T-helper 2 cell treated with Interferon-gamma antibody and Interleukin-4, amounts not matched to agents 100 ng/mL and 5 ng/mL, for 36 hours (primary cell): ENCODE results near the gene UBA1. TPM values are rescaled to one million over a fixed set of nuclear protein-coding genes. Genes with fewer than 3 reads are reported as not detected.

Experiments used
- intact Hi-C: fragments of 100-400 bp; cut with micrococcal nuclease; formaldehyde crosslinking; loops from one replicate; pipeline ENCODE4 v1.15.1; 2023
- total RNA-seq: library from RNA; stranded (reverse); gene quantifications from 2 replicates; pipeline ENCODE4 v1.2.3, GENCODE V29; 2022

UBA1 gene
- total RNA-seq, 1 donor from 2014 or later = 197 TPM

DNA sequence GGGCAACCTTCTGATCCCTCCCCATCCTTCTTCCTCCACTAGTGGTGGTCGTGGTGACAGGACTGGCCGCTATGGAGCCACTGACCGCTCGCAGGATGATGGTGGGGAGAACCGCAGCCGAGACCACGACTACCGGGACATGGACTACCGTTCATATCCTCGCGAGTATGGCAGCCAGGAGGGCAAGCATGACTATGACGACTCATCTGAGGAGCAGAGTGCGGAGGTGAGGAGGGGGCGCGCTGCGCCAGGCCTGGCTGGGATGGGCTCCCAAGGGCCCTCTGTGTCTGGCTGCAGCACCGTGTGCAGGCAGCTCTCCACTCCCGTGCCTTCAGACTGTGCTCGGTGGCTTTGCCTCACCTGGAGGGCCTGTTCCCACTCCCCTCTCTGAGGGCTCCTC, 24.4 kb upstream of the UBA1 start:
- intact Hi-C loops = no loop called here

DNA sequence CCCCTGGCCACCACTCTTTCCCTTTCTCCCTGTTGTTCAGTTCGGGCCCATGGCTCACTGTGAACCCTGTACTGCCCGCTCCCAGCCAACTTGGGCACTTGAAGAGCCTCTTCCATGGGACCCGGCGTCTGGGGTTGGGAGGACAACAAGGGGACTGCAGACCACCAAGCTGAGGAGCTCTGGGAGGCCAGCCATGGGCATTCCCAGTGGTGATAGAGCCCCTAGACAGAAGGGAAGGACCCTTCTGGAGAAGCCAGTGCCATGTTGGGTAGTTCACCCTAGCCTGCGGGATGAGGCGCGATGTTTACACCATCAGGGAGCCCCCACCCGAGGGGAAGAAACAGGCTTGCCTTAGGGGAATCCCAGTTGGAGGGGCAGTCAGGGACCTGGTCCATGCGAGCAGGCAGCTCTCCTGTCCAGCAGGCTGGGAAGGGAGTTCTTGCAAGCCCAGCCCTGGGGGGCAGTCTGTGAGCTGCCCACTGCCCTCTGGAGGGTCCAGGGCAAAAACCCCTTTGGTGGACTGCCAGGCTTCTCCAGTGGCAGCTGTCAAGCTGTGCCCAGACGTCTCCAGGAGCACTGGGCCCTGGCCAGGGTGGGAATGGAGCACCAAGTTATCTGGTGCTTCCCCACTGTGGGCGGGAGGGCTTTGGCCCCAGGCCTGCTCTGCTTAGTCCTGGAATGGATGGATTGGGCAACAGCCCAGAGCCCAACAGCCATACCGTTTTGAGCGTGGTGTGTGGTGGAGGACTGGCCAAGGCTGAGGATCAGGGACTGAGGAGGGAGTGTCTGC, 23.7 kb upstream of the UBA1 start:
- intact Hi-C loops = no loop called here

DNA sequence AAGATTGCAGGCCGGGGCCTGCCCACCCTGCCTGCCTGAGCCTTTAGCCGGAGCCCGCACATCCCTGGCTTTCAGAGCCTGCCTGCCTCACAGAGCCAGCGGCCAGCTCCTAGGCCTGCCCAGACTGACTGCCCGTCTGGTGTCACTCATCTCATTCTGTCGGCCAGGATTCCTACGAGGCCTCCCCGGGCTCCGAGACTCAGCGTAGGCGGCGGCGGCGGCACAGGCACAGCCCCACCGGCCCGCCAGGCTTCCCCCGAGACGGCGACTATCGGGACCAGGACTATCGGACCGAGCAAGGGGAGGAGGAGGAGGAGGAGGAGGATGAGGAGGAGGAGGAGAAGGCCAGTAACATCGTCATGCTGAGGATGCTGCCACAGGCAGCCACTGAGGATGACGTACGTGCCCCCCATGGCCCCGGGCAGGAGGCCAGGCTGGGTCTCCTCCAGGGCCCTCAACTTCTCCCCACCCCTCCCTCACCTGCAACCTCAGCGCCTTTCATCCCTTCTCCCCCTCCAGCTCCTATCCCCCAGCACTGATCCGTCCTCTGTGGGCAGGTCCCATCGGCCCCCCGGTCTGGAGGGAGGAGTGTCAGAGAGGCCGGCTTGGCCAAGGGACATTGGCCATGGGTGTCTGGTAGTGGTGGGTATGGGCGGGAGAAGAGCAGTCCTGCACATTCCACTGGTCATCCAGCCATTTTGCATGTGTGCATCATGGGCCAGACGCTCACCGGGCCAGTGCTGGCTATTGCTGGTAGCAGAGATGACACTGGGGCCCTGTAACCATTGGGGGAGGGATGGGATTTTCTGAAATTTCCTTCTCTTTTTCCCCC, 22.6 kb upstream of the UBA1 start:
- intact Hi-C loops = no loop called here

DNA sequence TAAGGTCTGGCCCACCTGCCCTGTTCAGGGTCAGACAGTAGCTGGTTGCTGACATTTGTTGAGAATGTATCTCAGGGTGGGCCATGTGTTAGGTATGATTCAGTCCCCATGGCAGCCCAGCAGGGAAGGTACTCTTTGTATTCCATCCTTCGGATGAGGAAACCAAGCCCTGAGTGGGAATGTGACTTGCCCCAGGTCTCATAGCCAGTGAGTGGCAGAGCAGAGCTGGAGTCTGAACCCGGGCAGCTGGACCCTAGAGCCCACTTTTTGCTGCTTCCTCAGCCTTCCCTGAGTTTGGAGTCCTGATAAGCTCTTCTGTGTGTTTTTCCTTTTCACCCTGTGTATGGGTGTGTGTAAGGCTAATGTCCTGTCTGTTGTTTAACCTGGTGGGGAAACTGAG, 21.6 kb upstream of the UBA1 start:
- intact Hi-C loops = no loop called here

DNA sequence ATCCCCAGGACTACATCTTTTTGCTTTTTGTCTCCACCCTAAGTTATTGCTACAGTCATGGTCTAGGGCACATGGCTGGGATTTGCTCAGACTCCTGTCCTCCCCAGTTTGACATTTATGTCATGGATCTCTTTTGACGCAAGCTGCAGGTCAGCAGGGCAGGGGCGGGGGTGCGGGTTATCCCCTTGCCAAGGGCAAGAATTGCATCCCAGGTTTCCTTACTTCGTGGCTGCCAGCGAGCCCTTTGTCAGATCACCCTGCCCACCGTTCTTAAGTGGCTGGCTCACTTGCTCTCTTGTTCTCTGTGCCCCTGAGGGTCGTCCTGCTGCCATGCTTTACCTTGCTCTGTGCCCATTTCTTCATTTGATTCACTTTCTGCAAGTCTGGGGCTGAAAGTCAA, 21.1 kb upstream of the UBA1 start:
- intact Hi-C loops = no loop called here

DNA sequence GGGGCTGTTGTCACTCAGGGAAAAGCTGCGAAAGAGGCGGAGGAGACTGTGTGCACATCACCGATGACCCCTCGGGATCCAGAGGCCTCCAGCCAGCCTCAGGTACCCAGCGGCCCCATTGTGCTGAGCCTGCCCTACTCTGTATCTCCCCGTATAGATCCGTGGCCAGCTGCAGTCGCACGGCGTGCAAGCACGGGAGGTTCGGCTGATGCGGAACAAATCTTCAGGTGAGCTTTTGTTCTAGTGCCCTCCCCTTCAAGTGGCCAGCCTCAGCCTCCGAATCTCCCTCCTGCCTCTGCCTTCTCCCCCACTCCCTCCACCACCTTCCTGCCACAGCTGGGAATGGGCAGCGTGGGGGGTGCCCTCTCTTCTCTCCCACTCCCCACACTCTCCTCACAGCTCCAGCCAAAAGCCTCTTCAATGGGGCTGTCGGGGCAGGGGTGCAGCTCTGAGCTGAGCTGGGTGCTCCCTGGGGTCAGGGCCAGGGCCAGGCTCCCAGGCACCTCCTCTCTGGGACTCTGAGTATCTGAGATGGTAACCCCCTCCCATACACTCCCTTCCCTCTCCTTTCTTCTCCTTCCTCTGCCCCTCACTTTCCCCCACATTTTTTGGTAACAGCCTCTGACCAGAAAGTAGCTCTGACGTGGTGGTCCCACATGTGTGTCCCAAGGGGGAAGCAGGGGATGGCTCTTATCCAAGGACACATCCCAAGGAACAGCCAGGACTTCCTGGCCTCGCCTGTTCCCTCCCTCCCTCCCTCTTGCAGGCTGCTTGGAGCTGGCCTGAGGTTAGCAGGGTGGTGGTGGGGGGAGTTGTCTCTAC, 20.4 kb upstream of the UBA1 start:
- intact Hi-C loops = no loop called here

DNA sequence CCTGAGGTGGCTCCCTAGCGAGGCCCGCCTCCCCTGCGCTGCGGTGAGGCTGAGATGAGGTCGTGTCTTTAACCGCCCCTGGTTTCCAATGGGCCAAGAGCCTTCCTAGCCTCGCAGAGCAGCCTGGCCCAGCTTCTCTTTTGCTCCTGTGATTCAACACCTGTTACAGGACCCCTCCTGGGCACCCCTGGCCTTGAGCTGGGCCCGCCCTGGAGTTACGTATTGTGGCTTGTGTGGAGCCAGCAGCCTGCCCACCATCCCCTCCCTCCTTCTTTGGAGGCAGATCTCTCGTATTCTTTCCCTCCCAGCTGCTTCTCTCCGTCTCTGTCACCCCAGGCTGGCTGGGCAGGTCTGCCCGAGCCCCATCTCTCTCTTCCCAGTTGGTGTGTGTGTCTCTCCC, 19.3 kb upstream of the UBA1 start:
- intact Hi-C loops = no loop called here

DNA sequence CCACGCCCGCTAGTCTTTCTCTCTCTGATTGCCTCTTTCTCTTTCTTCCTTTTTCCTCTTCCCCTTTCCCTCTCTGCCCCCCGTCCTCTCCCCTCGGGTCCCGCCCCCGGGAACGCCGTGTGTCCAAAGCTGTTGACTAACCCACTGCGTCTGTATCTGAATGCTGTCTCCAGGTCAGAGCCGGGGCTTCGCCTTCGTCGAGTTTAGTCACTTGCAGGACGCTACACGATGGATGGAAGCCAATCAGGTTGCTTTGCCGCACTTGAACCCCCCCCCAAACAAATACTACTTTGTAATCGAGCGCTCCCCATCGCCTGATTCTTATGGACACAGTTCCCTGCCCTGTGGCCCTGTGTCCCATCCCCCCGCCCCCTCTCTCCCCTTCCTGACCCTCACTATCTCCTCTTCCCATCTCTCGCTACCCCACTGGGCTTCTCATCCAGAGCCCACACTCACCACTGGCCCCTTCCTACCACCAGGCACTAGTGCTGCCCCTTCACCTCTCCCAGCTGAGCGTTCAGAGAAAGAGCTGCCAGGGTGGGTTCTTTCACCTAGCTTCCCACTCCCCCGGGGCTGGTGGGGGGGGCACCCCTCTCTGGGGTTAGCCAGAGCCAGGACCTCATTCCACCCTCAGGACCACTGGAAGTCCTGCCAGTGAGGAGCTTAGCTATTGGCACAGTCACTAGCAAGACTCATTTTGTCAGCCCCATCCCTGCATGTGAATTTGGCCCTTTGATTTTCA, 18.6 kb upstream of the UBA1 start:
- intact Hi-C loops = no loop called here

DNA sequence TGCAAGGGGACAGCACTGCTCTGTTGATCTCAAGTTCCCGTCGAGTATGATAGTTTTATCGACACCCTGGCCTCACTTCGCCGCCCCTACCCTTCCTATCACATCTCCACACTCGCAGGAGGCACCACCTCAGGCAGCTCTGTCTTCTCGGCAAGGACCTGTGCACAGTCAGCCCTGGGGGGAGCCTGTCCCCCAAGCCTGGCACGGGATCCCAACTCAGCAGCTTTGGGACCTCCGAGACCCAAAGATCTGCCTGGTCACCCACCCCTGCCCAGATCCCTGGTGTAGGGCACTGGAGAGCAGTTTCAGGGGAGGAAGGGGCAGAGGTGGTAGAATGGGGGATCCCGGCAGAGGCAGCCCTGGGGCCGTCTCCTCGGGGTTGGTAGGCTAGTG, 18.0 kb upstream of the UBA1 start:
- intact Hi-C loops = no loop called here

DNA sequence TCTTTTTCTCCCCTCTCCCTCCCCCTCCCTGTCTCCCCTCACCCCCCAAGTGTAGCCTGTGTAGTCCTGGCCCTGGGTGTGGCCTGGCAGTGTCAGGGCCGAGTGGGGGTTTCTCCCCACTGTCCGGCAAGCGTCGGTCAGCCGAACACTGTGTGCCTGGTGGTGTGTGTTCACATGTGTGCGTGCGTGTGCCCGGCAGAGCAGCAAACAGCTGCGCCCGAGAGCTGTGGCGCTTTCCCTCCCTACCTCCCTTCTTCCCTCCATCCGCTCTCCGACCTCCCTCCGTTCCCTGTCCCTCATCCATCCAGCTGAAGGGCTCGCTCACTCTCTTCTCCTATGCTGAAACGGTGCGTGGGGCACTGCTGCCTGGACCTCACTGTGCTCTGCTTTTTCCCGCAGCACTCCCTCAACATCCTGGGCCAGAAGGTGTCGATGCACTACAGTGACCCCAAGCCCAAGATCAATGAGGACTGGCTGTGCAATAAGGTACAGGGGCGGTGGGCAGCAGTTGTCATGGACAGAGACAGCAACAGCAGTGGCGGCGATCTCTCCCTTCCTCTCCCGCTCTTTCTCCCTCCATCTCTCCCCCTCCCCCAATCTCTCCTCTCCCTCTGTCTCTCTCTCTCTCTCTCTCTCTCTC, 17.4 kb upstream of the UBA1 start:
- intact Hi-C loops = no loop called here

DNA sequence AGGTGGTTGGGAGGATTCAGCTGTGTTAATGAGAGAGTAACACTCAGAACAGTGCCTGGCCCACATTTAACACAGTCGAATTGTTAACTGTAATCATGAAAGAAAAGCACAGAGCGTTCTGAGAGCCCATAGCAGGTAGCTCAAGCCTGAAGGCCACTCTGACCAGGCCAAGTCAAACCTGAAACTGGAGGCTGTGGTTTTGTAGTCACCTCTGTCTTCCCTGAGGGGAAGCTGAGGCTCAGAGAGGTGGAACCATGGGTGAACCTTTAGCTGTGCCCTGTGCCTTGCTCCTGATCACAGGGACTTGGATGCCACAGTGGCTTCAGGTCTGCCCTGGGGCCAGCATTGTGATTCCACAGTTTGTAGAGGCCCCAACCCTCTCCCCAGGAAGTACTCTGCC, 16.6 kb upstream of the UBA1 start:
- intact Hi-C loops = no loop called here

DNA sequence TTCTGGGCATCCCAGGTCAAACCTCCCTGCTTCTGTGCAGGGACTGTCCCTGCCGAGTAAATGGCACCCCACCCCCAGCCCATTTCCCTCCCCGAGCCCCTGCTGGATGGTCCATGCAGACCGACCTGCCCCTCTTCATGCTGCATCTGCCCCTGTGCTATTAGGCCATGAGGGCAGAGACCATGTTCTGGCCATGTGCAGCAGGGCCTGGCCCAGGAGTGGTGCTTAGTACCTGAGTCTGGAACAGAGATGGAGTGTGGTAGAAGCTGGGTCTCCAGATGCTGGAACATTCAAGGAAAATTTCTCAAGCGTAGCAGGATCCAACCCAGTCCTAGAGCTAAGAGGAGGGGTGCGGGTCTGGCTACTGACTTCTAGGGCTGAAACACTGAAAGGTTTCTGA, 15.3 kb upstream of the UBA1 start:
- intact Hi-C loops = no loop called here

DNA sequence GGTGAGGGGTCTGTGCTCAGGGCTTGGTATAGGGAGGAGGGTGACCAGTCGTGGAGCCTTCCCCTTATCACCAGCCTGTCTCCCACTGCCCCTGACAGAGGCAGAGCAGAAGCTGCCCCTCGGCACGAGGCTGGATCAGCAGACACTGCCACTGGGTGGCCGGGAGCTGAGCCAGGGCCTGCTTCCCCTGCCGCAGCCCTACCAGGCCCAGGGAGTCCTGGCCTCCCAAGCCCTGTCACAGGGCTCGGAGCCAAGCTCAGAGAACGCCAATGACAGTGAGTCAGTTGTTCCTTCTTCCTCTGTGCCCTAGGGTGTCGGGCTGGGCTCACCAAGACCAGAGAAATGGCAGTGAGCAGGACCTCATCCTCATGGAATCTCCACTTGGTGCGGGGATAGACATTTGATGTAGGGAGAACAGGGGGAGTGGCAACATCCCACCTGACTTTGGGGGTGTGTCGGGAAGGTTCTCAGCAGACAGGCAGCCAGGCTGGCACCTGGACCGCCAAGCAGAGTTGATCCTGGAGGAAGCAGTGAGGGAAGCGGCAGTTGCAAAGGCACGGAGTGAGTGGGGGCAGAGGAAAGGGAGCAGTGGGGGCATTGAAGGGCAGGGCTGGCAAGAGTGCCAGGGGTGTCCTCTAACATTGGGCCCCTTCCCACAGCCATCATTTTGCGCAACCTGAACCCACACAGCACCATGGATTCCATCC, 14.3 kb upstream of the UBA1 start:
- intact Hi-C loops = no loop called here

DNA sequence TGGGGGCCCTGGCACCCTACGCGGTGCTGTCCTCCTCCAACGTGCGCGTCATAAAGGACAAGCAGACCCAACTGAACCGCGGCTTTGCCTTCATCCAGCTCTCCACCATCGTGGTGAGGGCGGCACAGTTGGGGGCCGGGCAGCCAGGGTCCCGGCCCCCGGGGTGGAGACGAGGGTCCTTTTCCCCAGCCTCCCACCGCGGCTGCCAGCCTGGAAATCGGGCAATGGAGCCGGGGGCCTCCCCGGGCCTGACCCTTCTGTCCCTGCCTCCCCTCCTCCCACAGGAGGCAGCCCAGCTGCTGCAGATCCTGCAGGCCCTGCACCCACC, 13.7 kb upstream of the UBA1 start:
- intact Hi-C loops = no loop called here

DNA sequence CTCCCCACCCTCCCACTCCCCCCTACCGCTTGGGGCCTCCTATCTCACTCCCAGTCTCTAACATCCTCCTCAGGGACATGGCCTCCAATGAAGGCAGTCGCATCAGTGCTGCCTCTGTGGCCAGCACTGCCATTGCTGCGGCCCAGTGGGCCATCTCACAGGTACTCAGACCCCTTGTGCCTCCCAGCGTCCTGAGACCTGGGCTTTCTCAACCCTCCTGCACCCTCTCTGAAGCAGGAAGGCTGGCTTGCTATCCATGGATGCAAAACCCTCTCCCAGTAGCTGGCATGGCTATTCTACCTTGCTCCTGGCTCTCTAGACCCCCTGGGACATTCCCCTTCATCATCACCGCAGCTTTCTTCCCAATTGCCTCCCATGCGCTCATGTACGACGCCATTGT, 13.3 kb upstream of the UBA1 start:
- intact Hi-C loops = no loop called here

DNA sequence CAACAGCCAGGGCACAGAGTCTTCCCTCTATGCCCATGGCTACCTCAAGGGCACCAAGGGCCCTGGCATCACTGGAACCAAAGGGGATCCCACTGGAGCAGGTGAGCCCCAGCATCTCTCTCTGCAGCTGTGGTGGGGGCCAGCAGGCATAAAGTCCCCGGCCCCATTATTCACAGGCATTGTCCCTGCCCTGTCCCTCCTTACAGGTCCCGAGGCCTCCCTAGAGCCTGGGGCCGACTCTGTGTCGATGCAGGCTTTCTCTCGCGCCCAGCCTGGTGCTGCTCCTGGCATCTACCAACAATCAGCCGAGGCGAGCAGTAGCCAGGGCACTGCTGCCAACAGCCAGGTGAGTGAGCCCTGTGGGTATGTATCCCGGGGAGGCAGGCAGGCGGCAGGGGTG, 12.3 kb upstream of the UBA1 start:
- intact Hi-C loops = no loop called here

DNA sequence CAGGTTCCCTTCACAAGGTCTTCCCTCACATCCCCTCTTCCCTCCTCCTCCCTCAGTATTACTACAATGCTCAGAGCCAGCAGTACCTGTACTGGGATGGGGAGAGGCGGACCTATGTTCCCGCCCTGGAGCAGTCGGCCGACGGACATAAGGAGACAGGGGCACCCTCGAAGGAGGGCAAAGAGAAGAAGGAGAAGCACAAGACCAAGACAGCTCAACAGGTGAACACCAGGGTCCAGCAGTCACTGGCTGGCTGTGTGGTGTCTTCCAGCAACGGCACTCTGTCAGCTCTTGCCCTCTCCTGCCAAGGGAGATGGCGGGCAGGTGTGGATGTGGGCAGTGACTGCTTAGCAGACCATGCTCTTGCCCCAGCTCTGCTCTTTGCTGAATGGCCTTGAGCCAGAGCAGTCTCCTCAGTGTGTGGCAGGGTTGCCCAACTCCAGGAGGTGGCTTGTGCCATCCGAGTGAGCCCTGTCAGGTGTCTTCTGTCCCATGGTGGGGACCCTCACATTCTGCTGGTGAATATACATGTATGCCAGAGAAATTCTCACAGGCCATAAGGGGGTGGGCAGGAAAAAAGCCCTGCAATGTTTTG, 11.4 kb upstream of the UBA1 start:
- intact Hi-C loops = no loop called here

DNA sequence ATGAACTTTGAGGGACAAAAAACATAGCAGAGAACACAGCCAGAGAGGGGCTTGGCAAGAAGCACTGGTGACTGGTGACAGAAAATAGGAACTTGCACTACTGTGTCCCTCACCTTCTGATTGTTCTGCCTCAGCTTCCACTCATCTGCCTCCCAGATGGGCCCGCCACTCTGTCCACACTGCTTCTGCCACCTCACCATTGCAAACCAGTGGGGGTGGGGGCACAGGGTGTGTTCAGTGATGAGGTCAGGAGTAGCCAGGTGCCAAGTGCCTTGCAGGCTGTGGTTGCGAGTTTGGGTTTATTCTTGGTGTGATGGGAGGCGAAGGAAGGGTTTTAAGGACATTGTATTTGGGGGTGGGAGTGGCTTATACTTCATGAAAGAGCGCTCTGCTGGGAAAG, 9.1 kb upstream of the UBA1 start:
- intact Hi-C loops = no loop called here

DNA sequence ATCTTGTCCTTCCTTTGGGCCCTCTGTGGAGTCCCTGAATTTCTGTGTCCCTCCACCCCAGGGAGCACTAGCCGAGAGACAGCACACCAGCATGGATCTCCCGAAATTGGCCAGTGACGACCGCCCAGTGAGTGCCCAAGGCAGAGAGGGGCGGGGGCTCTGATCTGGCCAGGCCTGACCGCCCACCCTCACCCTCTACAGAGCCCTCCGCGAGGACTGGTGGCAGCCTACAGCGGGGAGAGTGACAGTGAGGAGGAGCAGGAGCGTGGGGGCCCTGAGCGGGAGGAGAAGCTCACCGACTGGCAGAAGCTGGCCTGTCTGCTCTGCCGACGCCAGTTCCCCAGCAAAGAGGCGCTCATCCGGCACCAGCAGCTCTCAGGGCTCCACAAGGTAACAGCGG, 8.4 kb upstream of the UBA1 start:
- intact Hi-C loops = no loop called here
